HG03521 (cell line): ENCODE measurements around the gene SRPK3.
"Not testable (repeated sequence)": the region's sequence is repeated elsewhere in the genome, so short reads cannot be mapped to it uniquely, and the experiment has no call there.

Experiments used
- ATAC-seq: cut with Tn5 transposase; IDR thresholded peaks from one replicate; pipeline ENCODE4 v1.9.1; 2021; ENCODE audit warnings: mild to moderate bottlenecking, moderate library complexity; ENCODE audit not compliant: unreplicated experiment

Gene SRPK3

DNA sequence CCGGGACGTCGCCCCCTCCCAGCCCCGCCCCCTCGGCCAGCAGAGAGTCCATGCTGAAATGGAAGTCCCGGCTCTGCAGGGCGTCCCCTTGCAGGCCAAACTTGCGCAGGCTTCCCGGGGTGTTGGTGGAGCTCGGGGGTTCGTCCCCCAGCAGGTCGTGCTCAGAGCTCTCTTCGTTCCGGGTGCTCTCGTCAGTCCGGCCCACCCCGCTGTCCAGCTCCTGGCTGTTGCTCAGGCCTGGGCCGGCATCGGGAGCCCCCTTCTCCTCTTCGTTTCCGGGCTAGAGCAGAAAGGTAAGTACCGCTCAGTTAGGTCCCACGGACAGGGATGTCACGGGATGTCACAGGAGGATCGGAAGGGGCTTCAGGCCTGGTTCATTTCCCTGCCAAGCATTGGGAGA is 23.8 kb downstream of the SRPK3 start:
- no peak for ATAC-seq

DNA sequence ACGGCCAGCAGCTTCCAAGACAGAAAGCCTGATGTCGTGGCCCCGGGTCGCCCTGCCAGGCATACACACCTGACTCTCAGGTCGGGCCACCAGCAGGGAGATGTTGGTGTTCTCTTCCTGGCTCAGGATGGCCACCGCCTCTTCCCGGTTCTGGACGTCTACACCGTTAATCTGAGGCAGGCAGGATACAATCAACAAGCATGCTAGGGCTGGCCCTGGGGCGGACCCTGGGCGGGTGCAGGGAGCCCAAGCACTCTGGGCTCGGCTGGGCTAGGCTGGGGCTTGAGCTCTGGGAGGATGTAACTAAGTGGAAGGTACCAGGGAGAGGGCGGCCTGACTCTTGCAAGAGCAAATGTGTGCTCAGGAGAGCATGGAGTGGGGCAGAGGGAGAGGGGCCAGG is 24.6 kb downstream of the SRPK3 start:
- ATAC-seq = no peak

DNA sequence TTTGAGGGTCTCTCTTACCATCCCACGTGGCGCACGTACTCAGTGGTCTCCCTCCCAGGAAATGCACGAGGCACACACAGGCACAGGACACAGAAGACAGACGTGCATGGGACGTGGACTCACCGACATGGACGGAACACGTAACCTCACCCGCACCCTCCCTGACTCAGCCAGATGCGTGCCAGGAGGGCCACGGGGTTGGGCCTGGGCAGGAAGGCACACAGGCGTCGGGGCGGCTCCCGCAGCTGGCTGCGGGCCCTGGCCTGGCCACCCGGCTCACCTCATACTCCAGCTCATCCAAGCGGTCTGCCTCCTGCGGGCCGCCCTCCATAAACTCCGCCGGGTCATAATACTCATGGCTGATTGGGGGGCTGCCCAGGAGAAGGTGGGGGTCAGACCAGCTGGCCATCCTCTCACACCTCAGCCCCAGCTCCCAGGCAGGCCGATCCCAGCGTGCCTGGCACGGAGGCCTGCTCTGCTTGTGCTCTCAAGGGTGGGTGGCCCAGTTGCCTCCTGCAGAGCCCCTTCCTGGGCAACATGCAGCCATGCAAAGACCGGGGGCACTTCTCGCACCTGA is 26.2 kb downstream of the SRPK3 start:
- no peak for ATAC-seq

DNA sequence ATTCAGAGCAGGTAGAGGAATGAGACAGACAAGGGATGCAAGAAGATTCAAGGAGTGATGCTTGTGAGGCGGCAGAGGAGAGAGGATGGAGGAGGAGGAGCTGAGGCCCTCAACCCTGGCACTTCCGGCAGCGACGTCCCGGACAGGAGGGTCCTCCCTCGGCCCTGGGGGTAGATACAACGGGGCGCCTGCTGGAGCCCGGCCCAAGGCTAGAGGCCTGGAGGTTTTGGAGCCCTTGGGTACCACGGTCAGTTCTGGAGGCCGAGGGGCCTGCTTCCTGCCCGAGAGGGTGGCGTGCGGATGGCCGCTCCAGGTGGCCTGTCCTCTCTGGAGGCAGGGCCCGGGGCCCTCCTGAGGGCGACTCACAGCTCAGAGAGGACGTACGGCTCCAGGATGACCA is 27.1 kb downstream of the SRPK3 start:
- no peak for ATAC-seq

DNA sequence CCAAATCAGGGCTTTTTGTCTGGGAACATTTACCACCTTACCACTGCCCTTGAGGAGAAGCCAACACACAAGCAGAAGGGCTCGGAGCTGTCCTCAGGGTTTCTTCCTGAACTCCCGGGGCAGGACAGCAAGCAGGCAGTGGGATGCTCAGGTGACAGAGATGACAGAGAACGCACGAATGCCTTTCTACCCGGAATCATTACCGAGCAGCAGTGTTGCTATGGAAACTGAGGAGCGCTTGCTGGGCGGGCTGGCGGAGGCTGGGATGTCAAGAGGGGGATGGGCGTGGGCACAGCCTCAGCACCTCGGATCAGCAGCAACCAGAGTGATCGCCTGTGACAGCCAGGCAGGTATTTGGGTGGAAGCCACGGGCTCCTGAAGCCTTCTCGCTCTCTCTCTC is 31.4 kb downstream of the SRPK3 start:
- ATAC-seq = no peak

DNA sequence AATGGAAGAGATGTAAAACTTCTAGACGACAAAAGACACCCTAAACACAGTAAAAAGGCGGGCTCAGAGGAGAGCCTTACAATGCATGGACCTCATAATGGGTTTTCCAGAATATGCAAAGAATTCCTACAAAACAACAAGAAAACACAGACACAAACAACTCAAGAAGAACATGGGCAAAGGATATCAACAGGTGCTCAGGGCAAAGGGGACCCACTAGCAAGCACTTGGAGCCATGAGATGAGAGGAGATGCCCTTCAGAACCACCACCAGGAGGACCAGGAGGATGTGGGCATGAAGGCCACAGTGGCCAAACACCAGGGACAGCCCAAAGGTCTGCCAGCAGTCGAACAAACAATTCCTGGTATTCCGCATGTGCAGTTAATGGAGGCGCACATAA is 32.3 kb downstream of the SRPK3 start:
- ATAC-seq = no peak

DNA sequence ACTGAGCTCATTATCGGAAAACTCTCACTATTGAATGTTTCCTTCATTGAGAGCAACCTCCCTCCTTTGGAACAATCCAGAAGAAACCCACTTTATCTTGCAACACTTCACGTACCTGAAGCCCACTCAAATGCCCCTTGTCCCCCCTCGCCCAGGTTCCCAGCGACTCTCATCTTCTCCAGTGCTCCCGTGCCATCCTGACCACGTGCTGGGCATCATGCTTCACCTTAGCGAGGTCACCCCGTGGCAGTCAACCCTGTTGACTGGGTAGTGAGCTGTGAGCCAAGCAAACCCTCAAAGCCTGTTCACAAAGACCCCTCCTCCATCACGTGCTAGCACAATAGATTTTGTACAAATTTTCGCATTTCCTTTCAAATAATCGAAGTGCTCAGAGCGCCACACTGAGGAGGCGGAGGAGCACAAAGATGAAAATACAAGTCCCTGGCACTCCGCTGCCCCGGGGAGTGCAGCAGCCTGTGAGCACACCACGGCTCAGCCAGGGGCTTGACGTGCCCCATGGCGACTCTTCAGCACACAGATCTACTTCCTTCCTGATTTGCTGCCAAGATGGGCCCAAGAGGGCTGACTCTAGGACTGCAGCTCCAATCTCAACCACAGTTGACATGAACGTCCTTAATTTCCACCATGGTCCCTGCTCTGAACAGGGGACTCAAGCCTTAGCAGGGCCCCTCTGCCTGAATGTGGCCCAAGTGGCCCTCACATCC is 33.9 kb downstream of the SRPK3 start:
- no peak for ATAC-seq

DNA sequence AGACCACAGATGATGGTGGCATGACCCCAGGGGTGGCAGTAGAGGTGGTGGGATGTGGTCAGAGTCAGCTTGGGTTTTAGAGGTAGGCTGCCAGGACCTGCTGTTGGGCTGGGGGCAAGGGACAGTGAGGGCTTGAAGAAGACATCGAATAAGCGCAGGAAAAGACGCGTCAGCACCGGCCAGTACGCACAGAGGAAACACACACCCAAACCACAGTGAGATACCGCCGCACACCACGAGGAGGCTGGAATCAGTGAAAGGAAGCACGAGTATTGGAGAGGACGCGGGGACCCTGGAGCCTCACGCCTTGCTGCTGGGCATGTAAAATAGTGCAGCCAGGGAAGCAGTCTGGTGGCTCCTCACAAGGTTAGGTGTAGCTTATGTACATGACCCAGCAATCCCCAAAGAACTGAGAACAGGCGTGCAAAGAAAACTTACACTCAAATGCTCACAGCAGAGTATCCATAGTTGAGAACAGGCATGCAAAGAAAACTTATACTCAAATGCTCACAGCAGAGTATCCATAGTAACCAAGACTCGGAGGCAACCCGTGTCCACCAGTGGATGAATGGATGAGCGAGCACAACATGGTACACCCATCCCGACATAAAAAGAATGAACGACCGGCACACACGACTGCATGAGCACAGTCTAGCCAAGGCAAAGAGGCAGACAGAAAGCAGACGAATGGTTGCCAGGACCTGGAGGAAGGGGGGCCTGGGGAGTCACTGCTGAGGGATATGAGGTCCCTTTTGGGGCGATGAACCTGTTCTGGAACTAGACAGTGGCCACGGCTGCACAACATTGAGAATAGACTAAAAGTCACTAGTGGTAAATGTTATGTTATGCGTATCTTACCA is 36.2 kb downstream of the SRPK3 start:
- no peak for ATAC-seq

DNA sequence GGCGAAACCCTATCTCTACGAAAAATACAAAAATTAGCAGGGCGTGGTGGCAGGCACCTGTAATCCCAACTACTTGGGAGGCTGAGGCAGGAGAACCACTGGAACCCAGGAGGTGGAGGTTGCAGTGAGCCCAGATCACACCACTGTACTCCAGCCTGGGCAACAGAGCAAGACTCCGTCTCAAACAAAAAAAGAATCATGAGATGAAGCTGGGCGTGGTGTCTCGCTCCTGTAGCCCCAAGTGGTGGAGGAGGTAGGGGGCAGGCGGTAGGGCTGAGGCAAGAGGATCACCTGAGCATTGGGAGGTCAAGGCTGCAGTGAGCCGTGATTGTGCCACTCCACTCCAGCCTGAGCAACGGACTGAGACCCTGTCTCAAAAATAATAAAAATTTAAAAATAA is 37.2 kb downstream of the SRPK3 start:
- ATAC-seq = not testable (repeated sequence)

DNA sequence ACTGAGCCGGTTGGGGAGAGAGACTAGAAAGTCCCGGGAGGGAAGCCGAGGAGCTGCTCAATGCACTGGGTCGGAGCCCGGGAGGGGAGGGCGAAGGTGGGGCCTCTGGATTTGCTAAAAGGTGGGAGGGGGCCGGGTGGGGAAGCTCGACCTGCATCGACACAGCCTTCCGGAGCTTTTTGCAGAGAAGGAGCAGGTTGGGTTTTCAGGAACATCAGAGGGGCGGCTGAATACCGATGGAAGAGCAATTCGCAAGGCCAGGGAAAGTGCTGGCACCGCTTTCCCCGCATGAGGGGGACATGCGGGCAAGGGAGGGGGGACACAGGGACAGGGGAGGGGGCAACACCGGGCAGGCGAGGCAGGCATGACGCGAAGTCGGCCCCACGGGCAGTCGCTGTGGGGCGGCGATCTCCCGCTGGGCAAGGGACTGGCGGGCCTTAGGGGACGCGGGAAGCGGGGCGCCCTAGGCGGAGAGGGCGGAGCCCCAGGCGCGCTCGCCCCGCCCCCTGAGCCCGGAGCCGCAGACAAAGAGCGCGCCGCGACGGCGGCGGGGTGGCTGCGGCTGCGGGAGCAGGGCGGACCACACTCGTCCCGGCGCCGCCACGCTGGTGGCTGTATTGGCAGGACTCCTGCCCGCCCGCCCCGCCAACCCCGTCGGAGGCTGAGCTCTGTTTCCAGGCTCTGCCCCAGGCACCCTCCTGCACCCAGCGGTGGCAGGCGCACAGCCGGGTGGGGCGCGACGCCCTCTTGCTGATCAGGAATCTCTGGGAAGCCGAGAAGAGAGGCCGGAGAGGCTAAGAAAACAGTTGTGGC is 37.9 kb downstream of the SRPK3 start:
- ATAC-seq = no peak

DNA sequence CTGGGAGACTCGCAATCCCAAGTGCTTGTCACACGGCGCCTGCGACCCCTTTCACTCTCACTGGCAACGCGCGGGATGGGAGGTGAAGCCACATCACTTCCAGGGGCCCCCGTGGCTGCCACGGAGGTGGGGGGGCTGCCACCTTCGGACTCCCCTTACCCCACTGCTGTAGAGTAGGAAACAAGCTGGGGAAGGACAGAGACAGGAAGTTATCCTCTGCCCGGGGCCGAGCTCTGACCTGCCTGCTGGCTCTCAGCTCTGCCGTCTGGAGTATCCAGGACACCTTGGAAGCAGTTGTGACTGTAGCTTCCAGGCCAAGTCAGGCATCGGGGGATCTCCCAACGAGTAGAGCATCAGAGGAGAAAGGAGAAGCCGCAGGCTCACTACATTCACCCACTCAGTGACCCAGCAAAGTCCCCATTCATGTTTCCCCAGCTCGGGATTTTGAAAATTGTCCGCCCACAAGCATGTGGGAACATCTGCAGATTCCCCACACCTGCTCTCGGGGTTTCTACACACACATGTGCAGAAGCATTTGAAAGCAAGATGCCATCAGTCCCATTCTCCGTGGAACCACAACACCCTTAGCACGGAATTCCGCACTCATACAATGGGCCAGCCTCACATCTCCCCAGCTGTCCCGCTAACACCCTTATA is 38.7 kb downstream of the SRPK3 start:
- no peak for ATAC-seq

DNA sequence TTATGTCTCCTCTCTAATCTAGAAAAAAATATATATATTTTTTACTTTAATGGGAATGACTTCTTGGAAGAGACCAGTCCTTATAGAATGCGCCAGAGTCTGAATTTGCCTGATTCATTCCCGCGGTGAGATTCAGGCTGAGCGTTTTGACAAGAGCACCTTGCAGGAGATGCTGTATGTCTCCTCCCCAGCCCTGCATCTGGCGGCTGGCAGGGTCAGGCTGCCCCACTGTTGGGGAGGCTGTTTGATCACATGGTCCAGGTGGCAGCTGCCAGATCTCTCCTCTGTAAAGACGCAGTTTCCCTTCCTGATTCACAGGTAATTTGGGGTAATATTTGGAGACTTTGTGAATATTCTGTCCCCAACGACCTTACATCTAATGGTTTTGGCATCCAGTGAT is 39.8 kb downstream of the SRPK3 start:
- ATAC-seq = no peak

DNA sequence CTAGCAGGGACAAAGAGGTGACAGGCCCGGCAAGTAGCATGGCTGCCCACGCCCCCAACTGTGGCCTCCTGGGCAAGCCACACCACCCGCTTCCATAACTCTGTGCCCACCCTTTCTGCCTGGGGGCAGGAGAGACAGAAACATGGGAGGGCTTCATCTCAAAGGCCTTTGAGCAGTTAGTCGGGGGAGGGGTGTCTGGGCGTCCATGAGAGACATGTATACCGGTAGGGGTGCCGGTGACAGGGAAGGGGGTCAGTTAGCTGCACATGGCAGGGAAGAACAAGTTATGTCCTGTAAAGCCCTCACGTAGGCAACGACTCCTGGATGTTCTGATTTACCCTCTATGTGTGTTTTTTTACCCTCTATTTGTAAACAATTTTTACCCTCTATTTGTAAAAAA is 40.2 kb downstream of the SRPK3 start:
- no peak for ATAC-seq

DNA sequence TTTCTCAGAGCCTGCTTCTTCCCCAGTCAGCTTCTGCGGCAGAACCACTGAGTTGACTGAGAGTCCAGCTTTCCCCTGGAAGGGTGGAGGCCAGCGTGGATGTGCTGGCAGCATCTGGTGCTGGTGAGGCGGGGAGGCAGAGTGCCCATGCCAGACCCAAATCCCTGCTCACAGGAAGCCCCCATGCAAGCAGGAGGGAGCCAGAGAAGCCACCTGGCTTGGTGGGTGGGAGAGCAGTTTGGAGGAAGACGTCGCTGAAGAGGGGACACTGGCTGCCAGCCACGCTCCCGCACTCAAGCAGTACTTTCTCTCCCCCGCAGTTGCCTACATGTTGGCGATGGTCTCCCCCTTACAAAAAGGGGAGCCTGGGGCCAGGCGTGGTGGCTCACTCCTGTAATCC is 43.5 kb downstream of the SRPK3 start:
- ATAC-seq = no peak

DNA sequence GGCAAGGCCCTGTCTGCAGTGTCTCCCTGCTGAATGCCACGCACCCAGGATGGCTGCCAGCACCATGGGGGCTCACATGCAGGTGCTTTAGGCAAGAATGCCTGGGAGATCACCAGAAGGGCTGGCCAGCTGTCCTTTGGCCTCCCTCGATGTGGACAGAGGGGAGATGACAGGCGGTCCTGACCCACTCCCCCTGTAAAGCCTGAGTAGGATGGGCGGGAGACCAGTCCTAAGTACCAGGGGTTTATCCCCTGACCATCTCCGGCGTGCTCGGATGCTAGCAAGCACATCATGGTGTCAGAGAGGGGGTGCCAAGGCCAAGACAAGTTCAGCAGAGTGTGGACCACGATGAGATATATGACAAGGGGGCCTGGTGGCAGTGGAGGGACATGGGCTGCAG is 44.2 kb downstream of the SRPK3 start:
- ATAC-seq = no peak

DNA sequence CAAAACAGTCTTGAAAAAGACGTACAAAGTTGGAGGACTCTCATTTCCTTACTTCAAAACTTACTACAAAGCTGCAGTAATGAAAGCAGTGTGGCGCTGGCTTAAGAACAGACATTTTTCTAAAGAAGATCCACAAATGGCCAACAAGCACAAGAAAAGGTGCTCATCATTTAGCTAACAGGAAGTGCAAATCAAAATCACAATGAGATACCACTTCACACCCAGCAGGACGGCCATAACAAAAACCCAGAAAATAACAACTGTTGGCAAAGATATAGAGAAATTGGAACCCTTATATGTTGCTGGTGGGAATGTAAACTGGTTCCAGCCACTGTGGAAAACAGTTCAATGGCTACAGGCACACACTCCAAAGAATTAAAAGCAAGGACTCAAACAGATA is 46.2 kb downstream of the SRPK3 start:
- ATAC-seq = no peak

DNA sequence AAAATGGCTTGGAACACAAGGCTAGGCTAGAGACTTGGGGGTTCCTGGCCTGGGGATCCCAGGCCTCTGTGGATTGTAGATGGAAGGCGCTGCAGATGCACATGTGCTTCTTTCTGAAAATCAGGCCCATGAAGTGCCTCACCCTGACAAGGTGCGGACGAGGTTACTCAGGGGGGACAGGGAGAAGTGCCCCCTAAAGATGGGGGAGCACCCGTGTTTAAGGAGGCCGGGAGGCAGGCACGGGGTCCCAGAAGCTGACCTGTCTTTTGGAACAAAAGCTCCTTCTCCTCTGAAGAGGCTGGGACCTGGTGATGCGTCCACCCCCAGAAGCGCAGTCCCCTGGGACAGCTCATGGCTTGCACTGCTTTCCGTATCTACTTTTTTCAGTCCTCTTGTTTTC is 47.1 kb downstream of the SRPK3 start:
- ATAC-seq = no peak

DNA sequence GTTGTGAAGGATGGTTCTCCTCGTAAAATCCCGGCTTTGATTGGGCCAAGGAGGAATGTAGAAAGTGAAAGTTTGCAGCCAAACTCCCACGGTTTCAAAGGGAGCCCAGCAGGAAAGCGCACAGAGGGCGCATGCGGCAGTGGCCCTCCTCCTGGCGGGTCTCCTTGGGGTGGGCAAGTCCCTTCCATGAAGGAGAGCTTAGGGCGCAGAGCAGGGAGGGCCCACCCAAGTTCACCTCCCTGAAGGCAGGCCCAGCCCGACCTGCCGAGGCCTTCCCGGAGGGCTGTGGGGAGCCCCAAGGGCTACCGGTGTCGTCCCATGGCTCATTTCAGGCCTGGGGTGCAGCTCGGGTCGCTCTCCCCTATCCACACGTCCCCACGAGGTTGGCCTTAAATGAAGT is 47.5 kb downstream of the SRPK3 start:
- no peak for ATAC-seq

DNA sequence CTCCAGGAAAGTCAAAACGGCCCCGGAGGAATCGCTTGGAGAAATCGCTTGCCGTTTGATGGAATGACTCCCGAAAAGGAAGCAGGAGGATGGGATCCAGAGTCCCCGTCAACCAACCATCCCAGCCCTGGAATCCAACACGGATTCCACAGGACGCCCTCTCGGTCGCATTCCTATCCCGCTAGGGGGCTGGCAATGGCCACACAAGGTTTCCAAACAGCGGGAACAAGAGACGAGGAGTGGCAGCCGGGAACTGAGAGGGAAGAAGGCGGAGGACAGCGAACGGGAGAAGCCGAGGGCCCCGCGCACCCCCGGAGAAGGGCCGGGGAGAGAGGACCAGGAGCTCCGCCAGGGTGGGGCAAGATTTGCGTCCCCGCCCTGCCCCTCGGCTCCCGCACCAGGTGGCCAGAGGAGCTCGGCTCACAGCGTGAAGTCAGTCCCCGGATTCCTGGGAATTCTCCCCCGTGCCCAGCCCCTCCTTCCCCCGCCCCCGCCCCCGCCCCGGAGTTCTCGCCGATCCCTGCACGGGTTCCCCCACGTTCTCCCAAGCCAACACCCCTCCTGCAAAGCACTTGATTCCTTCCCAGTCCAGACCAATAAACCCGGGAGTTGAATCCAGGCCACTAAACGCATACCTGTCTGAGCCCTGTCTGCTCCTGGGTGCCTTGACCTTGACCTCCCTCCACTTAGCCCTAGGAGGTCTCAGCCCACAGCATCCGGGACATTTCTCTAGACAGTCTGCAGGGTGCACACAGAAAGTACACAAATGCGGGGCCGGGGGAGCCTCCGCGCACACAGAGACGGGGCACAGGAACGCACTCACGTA is 48.1 kb downstream of the SRPK3 start:
- no peak for ATAC-seq

DNA sequence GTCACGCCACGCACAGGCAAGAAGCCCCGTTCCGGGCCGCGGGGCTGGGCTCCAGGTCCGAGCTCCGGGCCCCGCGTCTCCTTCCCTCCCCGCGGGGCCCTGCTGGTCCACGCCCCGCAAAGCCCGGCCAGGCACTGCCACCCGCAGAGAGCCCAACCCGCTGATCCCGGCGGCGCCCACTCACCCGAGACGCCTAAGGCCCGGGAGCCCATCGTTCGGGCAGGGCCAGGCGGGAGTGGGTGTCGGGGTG is 48.6 kb downstream of the SRPK3 start:
- no peak for ATAC-seq
